Ishikawa (cell line): ENCODE data around the gene TRPC4AP.

Experiments used
- CEBPB ChIP-seq: IDR thresholded peaks from 2 replicates; pipeline ENCODE4 v1.6.1; 2012
- EGR1 ChIP-seq: IDR thresholded peaks from 2 replicates; pipeline ENCODE4 v1.6.1; 2012
- EP300 ChIP-seq: IDR thresholded peaks from 2 replicates; pipeline ENCODE4 v1.6.1; 2012; ENCODE audit warnings: borderline replicate concordance
- NFIC ChIP-seq: IDR thresholded peaks from 2 replicates; pipeline ENCODE4 v1.6.1; 2012
- TAF1 ChIP-seq: IDR thresholded peaks from 2 replicates; pipeline ENCODE4 v1.6.1; 2012; ENCODE audit warnings: low read depth, mild to moderate bottlenecking
- TEAD4 ChIP-seq: IDR thresholded peaks from 2 replicates; pipeline ENCODE4 v1.6.1; 2012
- TF ChIP-seq, protein P1 (sequence below): IDR thresholded peaks from 2 replicates; pipeline ENCODE4 v1.6.1; 2012; ENCODE audit warnings: low read depth, mild to moderate bottlenecking

DNA sequence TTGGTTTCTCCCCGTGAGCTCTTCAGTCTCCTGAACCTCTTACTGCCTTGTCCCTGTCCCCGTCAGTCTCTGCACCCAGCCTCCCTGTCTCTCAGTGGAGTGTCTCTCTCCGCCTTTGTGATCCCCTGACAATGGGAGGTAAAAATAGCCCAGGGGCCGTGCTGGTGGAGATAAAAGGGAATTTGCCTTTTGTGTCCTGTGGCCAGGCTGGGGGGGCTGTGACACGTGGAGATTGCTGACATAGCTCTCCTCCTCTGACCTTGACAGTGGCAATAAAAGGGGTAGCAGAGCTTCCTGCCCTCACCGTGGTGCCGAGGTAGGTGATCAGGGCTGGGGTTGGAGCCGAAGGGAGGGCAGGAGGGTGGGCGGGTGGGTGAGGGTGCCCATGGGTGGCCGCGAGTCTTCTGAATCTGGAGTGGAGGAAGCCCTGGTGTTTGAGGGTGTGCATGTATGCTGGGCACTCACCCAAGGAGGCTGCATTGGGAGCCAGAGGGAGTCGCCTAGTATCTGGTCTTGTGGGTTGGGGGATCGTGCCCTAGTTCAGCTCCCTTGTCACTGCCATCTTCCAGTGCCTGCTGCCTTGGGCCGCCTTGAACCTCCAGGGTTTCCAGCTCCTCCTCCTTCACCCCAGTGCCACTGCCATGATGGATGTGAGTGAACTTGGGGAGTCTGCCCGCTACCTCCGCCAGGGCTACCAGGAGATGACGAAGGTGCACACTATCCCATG is 115.1 kb downstream of the TRPC4AP start:
- TF ChIP-seq EGR1 (no peak), TAF1 (no peak), EP300 (no peak), CEBPB (no peak), TEAD4 (no peak), NFIC (no peak)
- TF ChIP-seq, protein P1, sequence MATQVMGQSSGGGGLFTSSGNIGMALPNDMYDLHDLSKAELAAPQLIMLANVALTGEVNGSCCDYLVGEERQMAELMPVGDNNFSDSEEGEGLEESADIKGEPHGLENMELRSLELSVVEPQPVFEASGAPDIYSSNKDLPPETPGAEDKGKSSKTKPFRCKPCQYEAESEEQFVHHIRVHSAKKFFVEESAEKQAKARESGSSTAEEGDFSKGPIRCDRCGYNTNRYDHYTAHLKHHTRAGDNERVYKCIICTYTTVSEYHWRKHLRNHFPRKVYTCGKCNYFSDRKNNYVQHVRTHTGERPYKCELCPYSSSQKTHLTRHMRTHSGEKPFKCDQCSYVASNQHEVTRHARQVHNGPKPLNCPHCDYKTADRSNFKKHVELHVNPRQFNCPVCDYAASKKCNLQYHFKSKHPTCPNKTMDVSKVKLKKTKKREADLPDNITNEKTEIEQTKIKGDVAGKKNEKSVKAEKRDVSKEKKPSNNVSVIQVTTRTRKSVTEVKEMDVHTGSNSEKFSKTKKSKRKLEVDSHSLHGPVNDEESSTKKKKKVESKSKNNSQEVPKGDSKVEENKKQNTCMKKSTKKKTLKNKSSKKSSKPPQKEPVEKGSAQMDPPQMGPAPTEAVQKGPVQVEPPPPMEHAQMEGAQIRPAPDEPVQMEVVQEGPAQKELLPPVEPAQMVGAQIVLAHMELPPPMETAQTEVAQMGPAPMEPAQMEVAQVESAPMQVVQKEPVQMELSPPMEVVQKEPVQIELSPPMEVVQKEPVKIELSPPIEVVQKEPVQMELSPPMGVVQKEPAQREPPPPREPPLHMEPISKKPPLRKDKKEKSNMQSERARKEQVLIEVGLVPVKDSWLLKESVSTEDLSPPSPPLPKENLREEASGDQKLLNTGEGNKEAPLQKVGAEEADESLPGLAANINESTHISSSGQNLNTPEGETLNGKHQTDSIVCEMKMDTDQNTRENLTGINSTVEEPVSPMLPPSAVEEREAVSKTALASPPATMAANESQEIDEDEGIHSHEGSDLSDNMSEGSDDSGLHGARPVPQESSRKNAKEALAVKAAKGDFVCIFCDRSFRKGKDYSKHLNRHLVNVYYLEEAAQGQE: no peak
